Epidermal melanocyte (primary cell): ENCODE results near the gene CDK6.
"Not testable (repeated sequence)": the region's sequence is repeated elsewhere in the genome, so short reads cannot be mapped to it uniquely, and the experiment has no call there.

Experiments used
- DNase-seq: peaks from one replicate; pipeline ENCODE4 v3.0.0; 2011; ENCODE audit warnings: low spot score; ENCODE audit not compliant: insufficient read length

The CDK6 gene

DNA sequence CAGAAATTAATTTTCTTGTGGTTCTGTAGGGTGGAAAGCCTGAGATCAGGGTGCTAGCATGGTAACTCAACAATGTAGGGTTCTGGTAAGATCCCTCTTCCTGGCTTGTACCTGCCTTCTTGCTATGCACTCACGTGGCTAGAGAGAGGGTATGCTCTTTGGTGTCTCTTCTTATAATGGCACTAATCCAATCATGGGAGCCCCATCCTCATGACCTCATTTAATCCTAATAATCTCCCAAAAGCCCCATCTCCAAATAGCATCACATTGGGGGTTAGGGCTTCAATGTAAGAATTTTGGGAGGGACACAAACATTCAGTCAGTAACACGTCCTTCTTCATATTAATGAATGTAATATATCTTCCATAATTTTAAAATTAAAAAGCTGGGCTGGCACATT, 206.6 kb downstream of the CDK6 start:
- no peak for DNase-seq

DNA sequence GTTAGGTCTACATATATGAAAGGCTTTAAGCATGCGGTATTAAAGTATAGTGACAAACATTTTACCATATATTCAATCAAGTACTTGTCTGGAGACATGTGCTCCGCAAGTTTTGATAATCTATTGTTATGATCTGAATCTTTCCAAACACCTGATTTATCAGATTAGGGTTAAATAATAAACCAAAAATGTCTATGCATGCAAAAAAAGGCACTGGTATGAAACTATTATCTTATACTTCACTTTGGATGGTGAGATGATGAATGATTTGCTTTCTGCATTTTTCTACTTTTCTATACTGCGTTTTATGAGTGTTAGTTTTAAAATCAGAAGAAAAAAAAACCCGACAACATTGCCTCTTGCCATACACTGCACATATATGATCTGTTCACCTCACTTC, 208.4 kb downstream of the CDK6 start:
- DNase-seq: no peak

DNA sequence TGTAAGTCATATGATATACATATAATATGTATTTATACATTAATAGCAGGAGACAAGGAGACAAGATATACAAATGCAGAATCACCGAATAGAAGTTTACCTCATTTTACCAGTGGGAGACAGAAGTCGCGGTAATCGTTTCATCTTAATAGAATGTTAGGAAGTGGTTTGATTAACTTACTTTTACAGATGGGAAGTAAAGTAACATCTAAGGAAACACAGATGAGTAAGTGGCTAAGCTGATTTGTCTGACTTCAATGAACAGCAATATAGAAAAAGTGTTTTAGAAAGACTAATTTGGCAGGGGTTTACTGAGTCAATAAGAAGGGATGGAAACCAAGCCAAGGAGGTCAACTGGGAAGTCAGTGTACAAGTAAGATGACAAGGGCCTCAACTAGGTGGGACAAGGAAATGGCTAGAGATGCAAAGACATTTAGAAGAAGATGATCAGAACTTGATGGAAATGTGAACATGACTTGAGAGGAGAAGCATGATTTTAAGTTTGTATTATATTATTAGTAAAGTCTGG, 210.0 kb downstream of the CDK6 start:
- DNase-seq: no peak

DNA sequence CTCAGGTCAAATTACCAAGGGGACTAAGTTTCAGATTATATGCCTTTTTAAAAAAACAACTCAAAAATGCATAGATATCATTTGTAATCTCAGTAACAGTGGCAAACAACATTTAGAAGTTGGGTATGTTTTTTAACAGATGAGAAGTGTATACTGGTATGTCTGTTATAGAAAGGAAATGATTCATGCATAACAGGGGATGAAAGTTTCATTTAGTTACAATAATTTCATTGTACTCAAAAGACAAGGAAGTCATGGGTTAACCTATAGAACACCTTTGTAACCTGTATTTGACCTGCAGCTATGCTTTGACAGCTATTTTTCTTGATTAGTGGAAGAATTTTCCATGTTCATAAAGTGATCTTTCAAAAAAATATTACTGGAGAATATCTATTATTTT, 210.8 kb downstream of the CDK6 start:
- DNase-seq: no peak

DNA sequence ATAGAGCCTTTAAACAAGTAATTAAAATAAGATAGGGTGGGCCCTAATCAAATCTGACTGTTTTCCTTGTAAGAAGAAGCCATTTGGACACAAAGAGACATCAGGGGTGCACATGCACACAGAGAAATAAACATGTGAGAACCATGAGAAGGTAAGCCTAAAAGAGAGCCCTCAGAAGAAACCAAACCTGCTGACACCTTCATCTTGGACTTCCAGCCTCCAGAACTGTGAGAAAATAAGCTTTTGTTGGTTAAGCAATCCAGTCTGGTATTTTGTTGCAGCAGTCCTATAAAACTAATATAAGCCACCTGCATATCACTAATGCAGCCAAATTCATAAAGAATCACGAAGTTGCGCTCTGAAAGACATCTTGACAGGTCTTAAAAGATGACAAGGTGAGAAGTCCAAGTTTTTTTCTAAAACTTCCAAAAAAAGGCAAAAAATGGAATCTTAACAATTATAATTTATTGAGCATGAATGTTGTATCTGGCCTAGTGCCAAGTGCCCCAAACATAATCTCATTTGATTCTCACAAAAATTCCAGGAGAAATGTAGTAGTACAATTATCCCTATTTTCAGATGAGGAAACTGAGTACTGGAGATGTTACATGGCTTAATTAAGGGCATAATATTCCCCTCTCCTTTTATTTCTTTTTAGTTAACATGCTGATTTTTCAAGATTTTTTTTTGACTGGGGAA, 211.9 kb downstream of the CDK6 start:
- no peak for DNase-seq

DNA sequence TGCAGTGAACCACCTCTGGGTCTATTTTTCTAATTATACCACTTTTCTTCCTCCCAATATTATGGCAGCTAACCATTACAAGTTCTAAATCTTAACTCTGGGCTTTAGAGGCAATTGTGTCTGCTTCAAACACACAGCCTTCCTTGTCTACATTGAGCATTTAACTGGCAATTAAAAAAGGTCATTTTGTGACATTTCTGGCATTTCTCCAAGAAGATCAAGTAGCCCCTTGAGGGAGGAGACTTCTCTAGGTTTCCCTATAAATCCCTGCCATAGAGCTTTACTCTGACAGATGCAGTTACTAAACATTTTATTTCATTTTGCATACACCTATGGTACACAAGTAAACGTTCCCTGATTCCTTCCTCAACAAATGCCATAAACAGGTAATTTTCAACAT, 212.8 kb downstream of the CDK6 start:
- no peak for DNase-seq

DNA sequence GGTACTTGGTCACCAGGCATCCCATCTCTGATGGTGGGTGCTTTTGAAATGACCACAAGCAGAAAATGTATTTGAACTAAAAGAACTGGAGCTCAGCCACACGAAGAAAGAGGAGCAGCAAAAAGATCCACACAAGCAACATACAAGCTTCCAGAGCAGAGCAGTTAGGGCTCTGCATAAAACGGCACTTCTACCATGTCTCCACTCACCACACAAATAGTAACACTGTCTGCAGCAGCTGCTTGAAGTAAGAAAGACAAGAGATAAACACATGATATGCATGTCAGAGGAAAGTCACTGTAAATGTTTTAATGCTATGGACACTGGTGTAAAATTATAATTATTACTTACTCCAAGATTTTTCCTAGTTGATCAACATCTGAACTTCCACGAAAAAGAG, 213.7 kb downstream of the CDK6 start:
- no peak for DNase-seq

DNA sequence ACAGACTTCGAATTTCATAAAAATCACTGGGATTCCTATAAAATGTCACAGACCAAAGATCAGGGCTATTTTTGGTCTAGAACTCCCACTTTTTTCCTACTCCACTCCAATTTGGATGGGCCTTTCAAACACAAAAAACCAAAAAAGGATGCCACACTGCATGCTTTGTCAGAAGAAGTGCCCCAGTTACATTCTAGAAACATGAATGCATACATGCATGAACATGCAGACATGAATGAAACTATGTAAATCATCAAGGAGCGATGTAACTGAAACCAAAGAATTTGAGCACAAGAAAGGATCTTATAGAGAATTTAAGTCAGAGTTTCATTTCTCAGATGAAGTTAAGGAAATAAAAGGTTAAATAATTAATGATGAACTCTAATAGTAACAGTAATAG, 214.3 kb downstream of the CDK6 start:
- no peak for DNase-seq

DNA sequence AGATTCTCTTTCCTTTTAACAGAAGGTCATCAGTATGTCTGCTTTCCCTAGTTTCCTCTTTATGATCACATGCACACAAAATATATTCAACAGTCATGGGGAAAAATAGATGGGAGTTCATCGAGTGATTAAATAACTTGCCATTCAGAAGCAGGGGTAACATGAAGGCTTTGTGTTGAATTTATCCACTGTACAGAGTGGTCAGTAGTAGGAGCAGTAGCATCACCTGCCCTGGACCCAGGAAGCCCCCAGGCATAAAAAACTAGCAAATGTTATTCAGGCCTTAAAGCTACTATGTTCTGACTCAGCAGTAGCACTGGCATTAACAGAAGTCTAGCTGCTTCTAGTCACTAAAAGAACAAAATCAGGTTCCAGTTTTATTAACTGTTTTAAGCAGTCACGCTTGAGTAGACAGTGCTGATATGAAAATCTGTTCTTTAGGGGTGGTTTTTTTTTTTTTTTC, 214.8 kb downstream of the CDK6 start:
- no peak for DNase-seq

DNA sequence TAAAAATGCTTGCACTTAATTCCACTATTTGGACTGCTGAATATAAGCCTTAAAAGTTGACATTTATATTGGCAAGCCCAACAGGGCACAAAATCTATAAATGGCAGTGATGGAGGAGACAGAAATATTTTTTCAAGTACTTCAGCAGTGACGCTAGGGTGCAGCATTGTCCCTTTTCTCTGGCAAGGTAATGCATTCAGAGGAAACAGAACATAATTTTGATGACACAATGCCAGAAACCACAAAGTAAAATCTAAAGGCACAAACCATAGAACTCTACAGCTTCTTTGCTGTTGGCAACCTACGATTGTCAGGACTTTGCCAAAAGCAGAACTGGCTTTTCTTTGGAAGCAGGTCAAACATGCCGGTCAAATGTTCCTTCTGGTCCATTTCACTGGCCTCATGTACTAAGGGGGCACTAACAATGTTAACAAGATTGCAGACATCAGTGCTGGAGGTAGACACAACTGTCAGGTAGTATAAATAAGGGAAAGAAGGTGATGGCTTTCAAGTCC, 215.3 kb downstream of the CDK6 start:
- peak; percentile 37 for DNase-seq

DNA sequence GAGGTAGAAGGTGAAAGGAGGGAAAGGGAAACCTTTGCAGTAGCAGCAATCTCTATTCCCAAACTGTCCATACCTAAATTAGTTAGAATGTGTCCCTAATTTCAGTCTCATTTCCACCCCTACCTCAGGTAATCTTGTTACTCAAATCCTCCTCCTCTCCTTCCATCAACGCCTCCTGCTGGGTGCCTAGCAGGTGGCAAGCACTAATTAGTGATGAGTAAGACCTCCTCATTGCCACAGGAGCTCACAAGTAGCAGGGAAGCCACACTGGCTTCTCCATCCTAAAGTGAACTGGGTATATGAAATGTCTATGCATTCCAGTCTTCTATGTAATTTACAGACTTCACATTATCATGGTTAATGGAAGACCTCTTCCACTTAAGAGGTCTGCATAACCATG, 220.5 kb downstream of the CDK6 start:
- DNase-seq: no peak

DNA sequence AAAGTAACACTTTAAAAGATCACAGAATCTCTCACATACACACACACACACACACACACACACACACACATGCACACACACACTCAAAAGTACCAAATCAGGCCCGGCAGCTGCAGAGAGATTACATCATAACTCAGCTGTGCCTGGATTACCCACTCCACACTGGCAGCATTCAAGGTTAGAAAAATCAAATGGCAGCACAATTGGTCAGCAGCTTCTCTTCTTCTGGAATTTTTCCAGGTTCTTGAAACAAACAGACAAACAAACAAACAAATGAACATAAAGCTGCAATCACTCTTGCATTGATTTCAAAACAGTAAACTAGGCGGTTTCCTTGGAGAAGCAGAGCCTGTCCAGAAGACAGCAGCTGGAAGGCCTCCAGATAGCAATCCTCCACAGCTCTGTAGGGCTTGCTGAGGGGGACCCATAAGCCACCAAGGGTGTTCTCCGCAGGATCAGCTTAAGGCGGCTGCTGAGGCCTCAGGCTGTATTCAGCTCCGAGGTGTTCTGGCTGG, 221.7 kb downstream of the CDK6 start:
- DNase-seq: no peak

DNA sequence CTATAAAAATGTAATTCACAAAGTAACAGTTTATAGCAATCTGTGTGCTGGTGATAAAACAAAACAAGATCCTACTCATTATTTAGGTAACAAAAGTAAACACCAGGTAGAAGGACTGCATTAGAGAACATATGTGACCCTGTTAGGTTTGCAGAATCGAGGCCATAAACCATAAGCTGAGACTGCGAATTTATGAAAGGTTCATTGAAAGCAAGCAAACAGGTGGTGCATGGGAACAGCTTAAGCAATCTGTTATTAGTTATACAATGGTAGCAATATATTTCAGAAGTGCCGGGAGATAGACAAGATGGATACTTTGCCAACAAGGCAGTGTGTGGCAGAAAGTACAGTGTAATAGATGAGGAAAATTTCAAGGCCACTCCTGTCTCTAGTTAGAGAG, 222.7 kb downstream of the CDK6 start:
- DNase-seq: no peak

DNA sequence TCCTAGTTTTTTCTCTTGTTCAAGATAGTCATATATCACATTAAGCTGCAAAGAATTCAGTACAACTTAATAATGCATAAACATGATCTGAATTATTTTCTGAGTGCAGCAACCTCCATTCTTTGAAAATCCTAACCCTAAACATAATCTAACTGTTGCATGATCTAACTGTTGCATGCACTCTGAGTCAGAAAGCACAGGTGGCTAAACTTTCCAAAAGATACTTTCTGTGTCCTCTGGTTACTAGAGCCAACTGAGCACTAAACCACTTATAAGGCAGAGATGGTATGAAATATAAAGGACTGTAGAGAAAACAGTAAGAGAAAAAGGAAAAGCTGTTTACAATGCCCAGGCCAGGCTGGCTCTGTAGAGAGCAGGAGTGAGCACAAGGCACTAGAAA, 223.2 kb downstream of the CDK6 start:
- DNase-seq: no peak

DNA sequence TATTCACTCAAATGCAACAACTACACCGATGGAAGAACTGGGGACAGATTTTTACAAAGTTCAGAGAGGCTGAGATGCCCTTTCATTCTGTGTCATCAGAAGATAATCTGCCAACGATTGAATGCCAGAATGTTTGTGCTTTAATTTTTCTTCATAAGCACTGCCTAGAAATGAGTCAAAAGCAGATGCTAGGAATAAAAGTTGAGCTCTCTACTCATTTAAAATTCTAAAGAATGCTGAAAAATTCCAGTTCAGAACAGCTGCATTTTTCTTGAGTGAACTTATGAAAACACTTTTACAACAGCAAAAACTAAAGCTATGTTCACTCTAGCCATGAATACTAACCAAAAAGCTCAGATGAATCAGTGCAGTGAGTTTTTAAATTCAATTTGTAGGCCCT, 223.9 kb downstream of the CDK6 start:
- DNase-seq: peak; percentile 40

DNA sequence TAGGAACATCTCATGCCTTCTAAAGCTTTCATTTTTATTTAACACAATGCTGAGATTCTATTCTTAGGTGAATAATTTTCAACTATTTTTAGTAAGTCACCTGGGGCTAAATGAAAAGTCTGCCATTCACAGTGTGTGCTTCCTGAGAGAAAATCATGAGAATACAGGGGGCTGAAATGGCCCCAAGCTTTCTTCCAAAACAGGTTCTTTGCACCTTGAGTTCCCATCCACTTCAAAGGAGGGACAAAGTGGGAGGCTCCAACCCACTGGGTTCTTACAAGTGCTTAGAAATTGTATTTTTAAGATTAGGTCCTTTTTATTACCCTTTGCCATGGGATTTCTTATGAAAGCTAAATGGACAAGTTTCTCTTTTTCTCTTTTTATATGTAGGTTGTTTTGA, 224.6 kb downstream of the CDK6 start:
- DNase-seq: no peak

DNA sequence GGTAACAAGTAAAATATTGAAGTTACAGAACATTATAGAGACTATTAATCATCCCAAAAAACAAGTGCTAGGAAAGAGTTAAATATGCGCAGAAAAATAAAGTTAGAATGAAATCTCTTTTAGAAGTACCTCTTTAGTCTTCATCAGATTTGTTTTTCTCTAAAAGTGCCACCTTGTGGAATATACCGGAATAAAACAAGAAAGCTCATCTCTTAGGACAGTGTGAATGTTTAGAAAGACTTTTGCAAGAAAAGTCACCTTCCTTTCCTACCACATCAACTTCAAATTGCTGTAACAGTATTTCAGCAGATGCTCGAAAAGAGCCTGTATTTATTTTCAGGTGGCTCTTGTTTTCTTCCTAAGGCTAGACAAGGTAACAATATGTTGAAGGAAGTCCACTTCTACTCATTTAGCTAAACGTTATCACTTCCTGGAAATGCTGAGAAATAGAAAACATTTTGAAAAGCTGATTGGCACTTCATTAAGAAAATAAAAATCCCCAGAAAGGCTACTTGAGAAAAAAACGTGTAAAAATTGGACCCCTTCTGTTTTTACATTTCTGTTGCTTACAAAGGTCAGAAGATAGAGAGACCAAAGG, 226.4 kb downstream of the CDK6 start:
- no peak for DNase-seq

DNA sequence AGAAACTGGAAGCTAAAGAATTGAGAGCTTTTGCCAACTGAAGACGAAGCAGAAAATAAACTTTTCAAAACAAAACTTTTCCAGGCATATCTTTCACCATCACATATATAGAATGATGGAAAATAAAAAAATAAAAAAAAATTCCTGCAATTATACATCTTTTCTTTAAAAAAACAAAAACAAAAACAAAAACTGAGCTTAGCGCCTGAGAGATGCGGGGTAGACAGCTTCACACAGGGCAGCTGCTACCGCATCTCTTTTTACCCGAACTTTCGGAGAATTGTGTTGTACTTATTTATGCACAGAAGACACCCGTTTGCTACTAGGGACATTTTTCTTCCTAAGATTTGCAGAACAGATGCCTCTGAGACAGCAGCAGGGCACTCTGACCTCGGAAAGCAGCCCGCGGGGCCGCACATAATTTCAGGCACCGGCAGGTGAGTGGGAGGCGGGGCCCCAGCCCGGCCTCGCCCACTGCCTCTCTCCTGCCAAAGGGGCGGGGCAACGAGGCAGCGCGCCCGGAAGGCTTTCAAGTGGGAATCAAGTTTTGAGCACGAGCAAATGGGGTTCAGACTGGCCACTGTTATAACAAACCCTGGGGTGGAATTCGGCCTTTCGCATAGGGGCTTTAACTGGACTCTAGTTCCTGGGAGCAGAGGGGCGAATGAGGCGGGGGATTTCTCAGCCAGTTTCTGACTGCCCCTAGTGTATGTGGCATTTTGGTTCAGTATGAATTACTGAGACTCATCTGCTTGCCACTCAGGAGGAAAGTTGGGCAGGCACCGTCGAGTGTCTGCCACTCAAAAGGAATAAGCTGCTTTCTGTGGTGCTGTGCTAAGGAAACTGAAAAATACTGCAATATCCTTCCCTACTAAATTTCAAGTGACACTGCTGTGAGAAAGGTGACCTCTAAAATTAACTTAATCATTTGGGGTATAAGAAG, 227.7 kb downstream of the CDK6 start:
- no peak for DNase-seq

DNA sequence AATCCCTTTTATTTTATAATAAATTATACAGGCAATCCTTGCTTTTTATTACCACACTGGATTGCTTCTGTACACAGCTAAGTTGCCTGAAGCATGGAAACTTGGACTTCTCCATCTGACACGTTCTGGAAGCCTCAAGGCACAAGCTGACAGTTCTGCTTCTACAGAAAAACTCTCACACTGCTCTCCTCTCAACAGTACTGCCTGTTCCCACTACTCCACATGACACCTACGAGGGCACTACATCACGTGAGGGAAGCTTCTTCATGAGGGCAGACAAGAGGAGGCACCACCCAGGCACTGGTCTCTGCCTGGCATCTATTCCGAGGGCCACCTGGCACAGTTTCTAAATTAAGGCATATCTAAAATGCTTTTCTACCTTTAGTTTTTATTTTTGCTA, 229.4 kb downstream of the CDK6 start:
- no peak for DNase-seq

DNA sequence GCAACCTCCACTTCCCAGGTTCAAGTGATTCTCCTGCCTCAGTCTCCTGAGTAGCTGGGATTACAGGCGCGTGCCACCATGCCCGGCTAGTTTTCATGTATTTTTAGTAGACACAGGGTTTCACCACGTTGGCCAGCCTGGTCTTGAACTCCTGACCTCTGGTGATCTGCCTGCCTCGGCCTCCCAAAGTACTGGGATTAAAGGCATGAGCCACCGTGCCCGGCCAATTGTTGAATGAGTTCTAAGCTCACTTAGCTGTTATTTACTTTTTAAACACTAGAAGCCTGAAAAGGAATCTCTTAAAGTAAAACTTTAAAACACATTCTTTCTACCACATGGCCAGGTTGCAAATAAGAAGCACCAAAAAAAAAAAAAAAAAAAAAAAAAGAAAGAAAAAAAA, 231.9 kb downstream of the CDK6 start:
- not testable (repeated sequence) for DNase-seq

DNA sequence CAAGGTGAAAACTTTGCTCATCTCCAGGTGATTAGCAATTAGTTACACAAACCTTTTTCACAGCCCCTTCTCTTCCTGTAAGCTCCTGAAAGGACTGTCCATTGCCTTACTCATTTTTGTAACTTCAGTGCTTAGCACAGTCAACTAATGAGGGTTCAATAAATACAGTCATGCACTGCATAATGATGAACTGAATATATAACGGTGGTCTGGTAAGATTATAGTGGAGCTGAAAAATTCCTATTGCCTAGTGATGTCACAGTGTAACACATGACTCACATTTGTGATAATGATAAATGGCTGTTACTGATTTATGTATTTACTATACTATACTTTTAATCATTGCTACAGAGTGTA, 233.3 kb downstream of the CDK6 start:
- DNase-seq: no peak
